H9 (cell line): ENCODE measurements around the gene SDHAF2. TPM values are rescaled to one million over a fixed set of nuclear protein-coding genes. Genes with fewer than 3 reads are reported as not detected.

Experiments used
- DNase-seq: peaks from one replicate; pipeline ENCODE4 v3.0.0-alpha.2; 2017
- H2AFZ ChIP-seq: one replicate; pipeline ENCODE4 v1.6.1; 2013; ENCODE audit warnings: mild to moderate bottlenecking, low read length, control low read depth, moderate library complexity
- H2AK5ac ChIP-seq: 2 replicates; pipeline ENCODE4 v1.6.1; 2013; ENCODE audit warnings: low read length, control low read depth, mixed read lengths; ENCODE audit not compliant: insufficient read length
- H2BK120ac ChIP-seq: one replicate; pipeline ENCODE4 v1.6.1; 2013; ENCODE audit warnings: low read depth, mild to moderate bottlenecking, low read length, control low read depth, inconsistent platforms; ENCODE audit not compliant: poor library complexity, severe bottlenecking
- H2BK12ac ChIP-seq: 2 replicates; pipeline ENCODE4 v1.6.1; 2013; ENCODE audit warnings: low read length, control low read depth, mixed read lengths, low read depth; ENCODE audit not compliant: insufficient read length
- H2BK15ac ChIP-seq: 2 replicates; pipeline ENCODE4 v1.6.1; 2013; ENCODE audit warnings: low read depth, low read length, control low read depth
- H2BK20ac ChIP-seq: one replicate; pipeline ENCODE4 v1.6.1; 2013; ENCODE audit warnings: low read depth, mild to moderate bottlenecking, low read length, control low read depth, inconsistent platforms; ENCODE audit not compliant: poor library complexity, severe bottlenecking
- H2BK5ac ChIP-seq: 2 replicates; pipeline ENCODE4 v1.6.1; 2013; ENCODE audit warnings: low read length, control low read depth, mixed read lengths; ENCODE audit not compliant: insufficient read length
- H3K14ac ChIP-seq: 2 replicates; pipeline ENCODE4 v1.6.1; 2013; ENCODE audit warnings: low read length, control low read depth; ENCODE audit not compliant: insufficient read depth
- H3K18ac ChIP-seq: 2 replicates; pipeline ENCODE4 v1.6.1; 2013; ENCODE audit warnings: low read depth, mild to moderate bottlenecking, mixed read lengths, low read length, control low read depth; ENCODE audit not compliant: insufficient read length
- H3K23ac ChIP-seq: 2 replicates; pipeline ENCODE4 v1.6.1; 2013; ENCODE audit warnings: low read length, control low read depth, mixed read lengths, low read depth; ENCODE audit not compliant: insufficient read length
- H3K23me2 ChIP-seq: 2 replicates; pipeline ENCODE4 v1.6.1; 2013; ENCODE audit warnings: low read depth, mild to moderate bottlenecking, mixed read lengths, low read length, control low read depth; ENCODE audit not compliant: insufficient read length, poor library complexity, severe bottlenecking
- H3K27ac ChIP-seq: 2 replicates; pipeline ENCODE4 v1.5.1; 2013; ENCODE audit warnings: low read length, control low read depth, mixed read lengths, low read depth; ENCODE audit not compliant: insufficient read length
- H3K27me3 ChIP-seq: 2 replicates; pipeline ENCODE4 v1.6.1; 2013; ENCODE audit warnings: low read length, control low read depth, inconsistent platforms; ENCODE audit not compliant: insufficient read depth
- H3K4ac ChIP-seq: 2 replicates; pipeline ENCODE4 v1.6.1; 2013; ENCODE audit warnings: low read depth, mild to moderate bottlenecking, control low read depth, inconsistent platforms, low read length, moderate library complexity
- H3K4me1 ChIP-seq: 2 replicates; pipeline ENCODE4 v1.6.1; 2013; ENCODE audit warnings: low read length, control low read depth, inconsistent platforms; ENCODE audit not compliant: insufficient read depth
- H3K4me2 ChIP-seq: 2 replicates; pipeline ENCODE4 v1.6.1; 2013; ENCODE audit warnings: low read length, control low read depth, mixed read lengths; ENCODE audit not compliant: insufficient read length, insufficient read depth
- H3K56ac ChIP-seq: 2 replicates; pipeline ENCODE4 v1.6.1; 2013; ENCODE audit warnings: low read depth, mild to moderate bottlenecking, mixed read lengths, low read length, control low read depth; ENCODE audit not compliant: insufficient read length
- H3K79me1 ChIP-seq: 2 replicates; pipeline ENCODE4 v1.6.1; 2013; ENCODE audit warnings: low read depth, mild to moderate bottlenecking, moderate library complexity, low read length, control low read depth, inconsistent platforms; ENCODE audit not compliant: insufficient read depth, poor library complexity, severe bottlenecking
- H3K79me2 ChIP-seq: 2 replicates; pipeline ENCODE4 v1.6.1; 2013; ENCODE audit warnings: low read length, control low read depth, inconsistent platforms; ENCODE audit not compliant: insufficient read depth
- H3K9ac ChIP-seq: 2 replicates; pipeline ENCODE4 v1.6.1; 2013; ENCODE audit warnings: low read length, control low read depth, mixed read lengths; ENCODE audit not compliant: insufficient read length; ENCODE audit errors: extremely low read depth
- H3K9me3 ChIP-seq: one replicate; pipeline ENCODE4 v1.6.1; 2013; ENCODE audit warnings: low read depth, low read length, inconsistent platforms; ENCODE audit not compliant: control insufficient read depth
- H3T11ph ChIP-seq: one replicate; pipeline ENCODE4 v1.6.1; 2013; ENCODE audit warnings: mild to moderate bottlenecking, low read length, control low read depth, inconsistent platforms
- H4K20me1 ChIP-seq: one replicate; pipeline ENCODE4 v1.6.1; 2013; ENCODE audit not compliant: control insufficient read depth, insufficient read length, insufficient read depth
- H4K5ac ChIP-seq: 2 replicates; pipeline ENCODE4 v1.6.1; 2013; ENCODE audit warnings: low read depth, mild to moderate bottlenecking, mixed read lengths, low read length, control low read depth; ENCODE audit not compliant: insufficient read length
- H4K8ac ChIP-seq: replicated peaks from 2 replicates; pipeline ENCODE4 v1.6.1; 2013; ENCODE audit warnings: low read length, control low read depth, mixed read lengths, low read depth; ENCODE audit not compliant: insufficient read length
- H4K91ac ChIP-seq: 2 replicates; pipeline ENCODE4 v1.6.1; 2013; ENCODE audit warnings: low read depth, mild to moderate bottlenecking, moderate library complexity, mixed read lengths, low read length, control low read depth; ENCODE audit not compliant: insufficient read length
- H3K27ac Mint-ChIP-seq, 3 experiments: 2 replicates in 2 of 3; 3 replicates in 1 of 3; pipeline ENCODE4 v1.8.0; 2020 to 2021; ENCODE audit warnings: mixed read lengths in 3 of 3, mild to moderate bottlenecking in 1 of 3, moderate library complexity in 1 of 3
- H3K27me3 Mint-ChIP-seq: 2 replicates; pipeline ENCODE4 v1.8.0; 2021; ENCODE audit warnings: low read depth, mild to moderate bottlenecking, moderate library complexity, mixed read lengths
- H3K36me3 Mint-ChIP-seq, 3 experiments: 2 replicates in 2 of 3; 3 replicates in 1 of 3; pipeline ENCODE4 v1.8.0; 2020 to 2021; ENCODE audit warnings: low read depth in 3 of 3, mixed read lengths in 3 of 3; ENCODE audit not compliant: insufficient read depth in 1 of 3
- H3K4me1 Mint-ChIP-seq, 2 experiments: 2 replicates each; pipeline ENCODE4 v1.8.0; 2020; ENCODE audit warnings: mixed read lengths in 2 of 2
- H3K4me3 Mint-ChIP-seq, 2 experiments: 2 replicates in 1 of 2; 3 replicates in 1 of 2; pipeline ENCODE4 v1.8.0; 2020 to 2021; ENCODE audit warnings: mild to moderate bottlenecking in 2 of 2, mixed read lengths in 2 of 2, moderate library complexity in 1 of 2
- H3K9me3 Mint-ChIP-seq, 2 experiments: 2 replicates in 1 of 2; 3 replicates in 1 of 2; pipeline ENCODE4 v1.8.0; 2020; ENCODE audit warnings: mild to moderate bottlenecking in 2 of 2, mixed read lengths in 2 of 2, moderate library complexity in 1 of 2
- WGBS: extraction: QIAGEN DNeasy Blood & Tissue Kit; methylation state at CpG from one replicate; pipeline ENCODE4 v1.1.7; 2013; ENCODE audit warnings: missing lambda C conversion rate, low lambda C conversion rate, mixed read lengths; ENCODE audit not compliant: insufficient read length; ENCODE audit errors: extremely low coverage; 5-methylcytosine and 5-hydroxymethylcytosine counted together
- total RNA-seq: library from RNA; stranded (reverse); gene quantifications from 2 replicates; pipeline ENCODE4 v1.2.1, GENCODE V29; 2021
- TF ChIP-seq, protein P1 (sequence below): fragments of 200-600 bp; sonication (generic); conservative IDR thresholded peaks from 3 replicates; pipeline ENCODE4 v1.8.0; 2021; ENCODE audit warnings: antibody characterized with exemption, mild to moderate bottlenecking

Gene SDHAF2
- total RNA-seq, 1 experiment from 2014 or later, result 41.8 TPM

DNA sequence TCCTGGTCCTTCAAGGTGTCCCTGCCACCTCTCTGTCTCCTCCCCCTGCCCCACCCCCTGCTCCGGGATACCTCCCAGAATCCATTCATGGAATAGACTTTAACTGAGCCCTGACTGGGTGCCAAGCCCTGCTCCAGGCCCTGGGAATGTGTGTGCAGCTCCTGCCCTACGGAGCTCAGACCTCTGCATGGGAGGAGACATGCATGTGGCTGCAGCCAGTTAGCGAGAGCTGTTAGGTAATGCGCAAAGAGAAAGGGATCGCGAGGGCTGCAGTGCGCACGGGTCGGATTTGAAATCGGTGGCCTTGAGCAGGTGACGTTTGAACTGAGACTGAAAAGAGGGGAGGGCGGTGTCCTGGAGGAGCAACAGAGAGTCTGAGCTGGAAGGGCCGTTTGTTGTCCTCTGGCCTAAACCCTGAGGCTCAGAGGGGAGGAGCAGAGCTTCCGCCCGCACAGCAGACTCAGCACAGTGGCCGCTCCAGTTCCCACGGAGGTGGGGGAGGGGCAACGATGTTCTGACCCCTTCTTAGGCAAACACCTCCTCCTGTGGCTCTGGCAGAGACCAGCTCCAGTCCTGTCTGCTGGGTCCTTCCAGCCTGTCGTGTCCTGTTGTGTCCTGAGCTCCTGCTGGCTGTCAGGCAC, 58.8 kb downstream of the SDHAF2 start:
- no peak overlapping the region for H2BK5ac ChIP-seq
- no peak overlapping the region for H2BK12ac ChIP-seq
- H3K4me1 Mint-ChIP-seq, result peaks cover 27 to 36% of the 10 kb centered on the region in 2 experiments
- H4K5ac ChIP-seq, result no peak overlapping the region
- peak overlapping the region in 1 of 3 experiments; percentile 46; a peak in 2 of 7 replicates for H3K27ac Mint-ChIP-seq
- no peaks in the 10 kb centered on the region for H3K79me2 ChIP-seq
- H3K56ac ChIP-seq, result no peak overlapping the region
- H3K9ac ChIP-seq, result no peak overlapping the region
- peaks cover 3 to 5% (median 4%) of the 10 kb centered on the region in 3 experiments; a peak in 5 of 7 replicates for H3K36me3 Mint-ChIP-seq
- peak overlapping the region; percentile 6 to 32; a peak in 3 of 5 replicates for H3K4me3 Mint-ChIP-seq
- no peak overlapping the region for H2AK5ac ChIP-seq
- peak; percentile 82 for DNase-seq
- H3K23ac ChIP-seq, result no peak overlapping the region
- H3K27ac ChIP-seq, result no peak overlapping the region
- no peaks in the 10 kb centered on the region for H3K9me3 ChIP-seq
- TF ChIP-seq, protein P1, sequence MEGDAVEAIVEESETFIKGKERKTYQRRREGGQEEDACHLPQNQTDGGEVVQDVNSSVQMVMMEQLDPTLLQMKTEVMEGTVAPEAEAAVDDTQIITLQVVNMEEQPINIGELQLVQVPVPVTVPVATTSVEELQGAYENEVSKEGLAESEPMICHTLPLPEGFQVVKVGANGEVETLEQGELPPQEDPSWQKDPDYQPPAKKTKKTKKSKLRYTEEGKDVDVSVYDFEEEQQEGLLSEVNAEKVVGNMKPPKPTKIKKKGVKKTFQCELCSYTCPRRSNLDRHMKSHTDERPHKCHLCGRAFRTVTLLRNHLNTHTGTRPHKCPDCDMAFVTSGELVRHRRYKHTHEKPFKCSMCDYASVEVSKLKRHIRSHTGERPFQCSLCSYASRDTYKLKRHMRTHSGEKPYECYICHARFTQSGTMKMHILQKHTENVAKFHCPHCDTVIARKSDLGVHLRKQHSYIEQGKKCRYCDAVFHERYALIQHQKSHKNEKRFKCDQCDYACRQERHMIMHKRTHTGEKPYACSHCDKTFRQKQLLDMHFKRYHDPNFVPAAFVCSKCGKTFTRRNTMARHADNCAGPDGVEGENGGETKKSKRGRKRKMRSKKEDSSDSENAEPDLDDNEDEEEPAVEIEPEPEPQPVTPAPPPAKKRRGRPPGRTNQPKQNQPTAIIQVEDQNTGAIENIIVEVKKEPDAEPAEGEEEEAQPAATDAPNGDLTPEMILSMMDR, result no peak
- no peak overlapping the region for H2AFZ ChIP-seq
- no peak overlapping the region for H2BK20ac ChIP-seq
- no peaks in the 10 kb centered on the region for H3K27me3 ChIP-seq
- H3K9me3 Mint-ChIP-seq, result no peaks in the 10 kb centered on the region; a peak in 1 of 5 replicates
- H3K4me1 ChIP-seq, result peaks cover 3% of the 10 kb centered on the region; the same call in 1 of the 2 replicates
- H3T11ph ChIP-seq, result no peak overlapping the region
- no CpG with 5 or more reads among the region's 19 CpGs for WGBS
- H2BK120ac ChIP-seq, result no peak overlapping the region
- no peak overlapping the region for H3K14ac ChIP-seq
- H3K79me1 ChIP-seq, result no peaks in the 10 kb centered on the region
- no peaks in the 10 kb centered on the region for H3K23me2 ChIP-seq
- H2BK15ac ChIP-seq, result no peak overlapping the region
- peaks cover 30% of the 10 kb centered on the region for H3K27me3 Mint-ChIP-seq
- no peak overlapping the region for H4K8ac ChIP-seq
- H3K18ac ChIP-seq, result no peak overlapping the region
- H3K4me2 ChIP-seq, result peak overlapping the region; percentile 0
- no peak overlapping the region for H4K91ac ChIP-seq
- no peak overlapping the region for H3K4ac ChIP-seq
- H4K20me1 ChIP-seq, result peaks cover 4% of the 10 kb centered on the region
